Thyroid gland (tissue), 4 donors: ENCODE data around the gene WDR89. TPM values are rescaled to one million over a fixed set of nuclear protein-coding genes. Genes with fewer than 3 reads are reported as not detected.

Experiments
- DNase-seq, 2 donors: peaks; one replicate each; pipeline ENCODE4 v3.0.0-alpha.2; 2019
- H3K27ac ChIP-seq, 3 donors: fragments of 200-600 bp; sonication (generic); 1 replicate in 2 of 3; 2 replicates in 1 of 3; pipeline ENCODE4 v1.5.1; 2016 to 2019; ENCODE audit warnings: mild to moderate bottlenecking in 1 of 3, moderate library complexity in 1 of 3
- H3K27me3 ChIP-seq: fragments of 200-600 bp; sonication (generic); one replicate; pipeline ENCODE4 v1.5.1; 2019
- H3K36me3 ChIP-seq, 2 donors: fragments of 200-600 bp; sonication (generic); one replicate each; pipeline ENCODE4 v1.5.1; 2016 to 2019
- H3K4me1 ChIP-seq, 2 donors: fragments of 200-600 bp; sonication (generic); one replicate each; pipeline ENCODE4 v1.5.1; 2017 to 2019
- H3K4me3 ChIP-seq, 3 donors: fragments of 200-600 bp; sonication (generic); replicated peaks in 1 of 3; 1 replicate in 2 of 3; 2 replicates in 1 of 3; pipeline ENCODE4 v1.5.1; 2016; ENCODE audit warnings: mild to moderate bottlenecking in 1 of 3
- H3K9me3 ChIP-seq: fragments of 200-600 bp; sonication (generic); one replicate; pipeline ENCODE4 v1.5.1; 2017
- CTCF ChIP-seq, 6 experiments: fragments of 200-600 bp in 3 of 6; fragments of 450-650 bp in 3 of 6; sonication (generic) in 3 of 6; IDR thresholded peaks; one replicate each; pipeline ENCODE4 v1.5.1; 2016 to 2019; ENCODE audit warnings: antibody characterized with exemption in 6 of 6, mild to moderate bottlenecking in 2 of 6, inconsistent platforms in 1 of 6, moderate library complexity in 1 of 6
- POLR2A ChIP-seq, 2 donors: fragments of 450-650 bp; IDR thresholded peaks; one replicate each; pipeline ENCODE4 v1.6.1; 2017; ENCODE audit warnings: antibody characterized with exemption in 2 of 2, mild to moderate bottlenecking in 2 of 2, moderate library complexity in 1 of 2
- WGBS, 2 donors: methylation state at CpG; one replicate each; pipeline ENCODE4 v1.1.5; 2017; 5-methylcytosine and 5-hydroxymethylcytosine counted together
- intact Hi-C: fragments of 100-400 bp; cut with DNase I; formaldehyde crosslinking; loops from one replicate; pipeline ENCODE4 v1.15.1; 2023
- total RNA-seq, 4 donors: library from RNA; depleted of rRNA; stranded (reverse); fragments of >200 nt; gene quantifications; one replicate each; pipeline ENCODE4 v1.2.3, GENCODE V29; 2016

The WDR89 gene
- total RNA-seq, 4 donors from 2014 or later: 9.4 to 15.0 (median 13.5) TPM

GRCh38 chr14:63614679-63615363 is 26.9 kb downstream of the WDR89 start:
- WGBS, 2 donors: 66 to 79% methylated on average over 4 of the region's 4 CpGs
- DNase-seq: no peak

GRCh38 chr14:63611078-63611477 is 30.6 kb downstream of the WDR89 start:
- Histone ChIP-seq H3K4me1 (peaks cover 0 to 2% of the 10 kb centered on the region in 2 donors), H3K9me3 (no peaks in the 10 kb centered on the region), H3K27ac (no peak overlapping the region), H3K36me3 (no peaks in the 10 kb centered on the region), H3K27me3 (no peaks in the 10 kb centered on the region), H3K4me3 (no peak overlapping the region)
- 90 to 100% methylated on average over 5 to 7 of the region's 7 CpGs for WGBS, 2 donors
- intact Hi-C loops: no loop called here
- DNase-seq: no peak
- TF ChIP-seq CTCF (IDR thresholded peaks at IDR 0.05): no peak
- TF ChIP-seq POLR2A (IDR thresholded peaks at IDR 0.05): no peak

More at GRCh38 chr14:63614679-63615363, 26.9 kb downstream of the WDR89 start:
- no peak for TF ChIP-seq POLR2A (IDR thresholded peaks at IDR 0.05)
- intact Hi-C loops: no loop called here
- no peak overlapping the region for H3K4me3 ChIP-seq
- no peaks in the 10 kb centered on the region for H3K9me3 ChIP-seq
- no peak overlapping the region for H3K27ac ChIP-seq
- no peaks in the 10 kb centered on the region for H3K27me3 ChIP-seq
- H3K36me3 ChIP-seq: no peaks in the 10 kb centered on the region
- H3K4me1 ChIP-seq: peaks cover 3 to 9% of the 10 kb centered on the region in 2 donors

- 93 to 95% methylated on average over 10 of the region's 10 CpGs for WGBS, 2 donors
- intact Hi-C loops: no loop called here
These were observed 36.6 kb downstream of the WDR89 start for GRCh38 chr14:63605041-63605532.

GRCh38 chr14:63604626-63605025 is 37.0 kb downstream of the WDR89 start:
- H3K9me3 ChIP-seq: no peaks in the 10 kb centered on the region
- intact Hi-C loops: no loop called here
- DNase-seq: no peak
- no peaks in the 10 kb centered on the region for H3K27me3 ChIP-seq
- H3K36me3 ChIP-seq: no peaks in the 10 kb centered on the region
- TF ChIP-seq POLR2A (IDR thresholded peaks at IDR 0.05) (no peak), CTCF (IDR thresholded peaks at IDR 0.05) (no peak)
- no peak overlapping the region for H3K27ac ChIP-seq
- no peak overlapping the region for H3K4me3 ChIP-seq
- H3K4me1 ChIP-seq: no peaks in the 10 kb centered on the region
- 93 to 99% methylated on average over 5 of the region's 5 CpGs for whole genome bisulfite sequencing, 2 donors

More at GRCh38 chr14:63605041-63605532, 36.6 kb downstream of the WDR89 start:
- H3K4me3 ChIP-seq: no peak overlapping the region
- H3K9me3 ChIP-seq: no peaks in the 10 kb centered on the region
- no peaks in the 10 kb centered on the region for H3K4me1 ChIP-seq
- H3K36me3 ChIP-seq: no peaks in the 10 kb centered on the region
- DNase-seq: no peak
- no peak overlapping the region for H3K27ac ChIP-seq
- no peaks in the 10 kb centered on the region for H3K27me3 ChIP-seq
- TF ChIP-seq CTCF (IDR thresholded peaks at IDR 0.05) (no peak), POLR2A (IDR thresholded peaks at IDR 0.05) (no peak)

GRCh38 chr14:63603749-63604277 is 37.9 kb downstream of the WDR89 start:
- TF ChIP-seq CTCF (IDR thresholded peaks at IDR 0.05) (no peak), POLR2A (IDR thresholded peaks at IDR 0.05) (no peak)

More at GRCh38 chr14:63603749-63604277, 37.9 kb downstream of the WDR89 start:
- H3K27ac ChIP-seq: no peak overlapping the region
- no peak overlapping the region for H3K4me3 ChIP-seq
- no peaks in the 10 kb centered on the region for H3K9me3 ChIP-seq
- no peaks in the 10 kb centered on the region for H3K27me3 ChIP-seq
- intact Hi-C loops: no loop called here
- WGBS, 2 donors: 87 to 91% methylated on average over 5 of the region's 5 CpGs
- peaks cover 0 to 5% of the 10 kb centered on the region in 2 donors for H3K36me3 ChIP-seq
- H3K4me1 ChIP-seq: no peaks in the 10 kb centered on the region
- DNase-seq: no peak
